Neuronal stem cell (in vitro differentiated cells): ENCODE data around the gene VWF.
A peak's percentile ranks its signal among the peaks of the same experiment; 100 is the strongest.

Experiments
- DNase-seq: peaks from one replicate; pipeline ENCODE4 v3.0.0-alpha.2; 2013; ENCODE audit warnings: low spot score
- H2AFZ ChIP-seq: one replicate; pipeline ENCODE4 v1.6.1; 2013; ENCODE audit warnings: mild to moderate bottlenecking, low read length, inconsistent platforms
- H2AK5ac ChIP-seq: 2 replicates; pipeline ENCODE4 v1.6.1; 2013; ENCODE audit warnings: low read depth, mild to moderate bottlenecking, inconsistent platforms, low read length, moderate library complexity, mixed read lengths
- H2BK120ac ChIP-seq: 2 replicates; pipeline ENCODE4 v1.6.1; 2013; ENCODE audit warnings: low read depth, mild to moderate bottlenecking, inconsistent platforms, low read length, moderate library complexity, mixed read lengths
- H2BK12ac ChIP-seq: one replicate; pipeline ENCODE4 v1.6.1; 2013; ENCODE audit warnings: low read length, inconsistent platforms
- H2BK15ac ChIP-seq: 2 replicates; pipeline ENCODE4 v1.6.1; 2013; ENCODE audit warnings: mild to moderate bottlenecking, low read length, inconsistent platforms, mixed read lengths
- H2BK5ac ChIP-seq: one replicate; pipeline ENCODE4 v1.6.1; 2013; ENCODE audit warnings: inconsistent platforms, mild to moderate bottlenecking, low read length, moderate library complexity
- H3K14ac ChIP-seq: one replicate; pipeline ENCODE4 v1.6.1; 2013; ENCODE audit warnings: low read length, inconsistent platforms
- H3K18ac ChIP-seq: 2 replicates; pipeline ENCODE4 v1.6.1; 2013; ENCODE audit warnings: low read length, inconsistent platforms
- H3K23ac ChIP-seq: 2 replicates; pipeline ENCODE4 v1.6.1; 2013; ENCODE audit warnings: low read depth, mild to moderate bottlenecking, mixed read lengths, low read length, inconsistent platforms; ENCODE audit not compliant: poor library complexity
- H3K27ac ChIP-seq: replicated peaks from 3 replicates; pipeline ENCODE4 v1.5.1; 2013; ENCODE audit warnings: low read length, inconsistent platforms
- H3K27me3 ChIP-seq, 3 experiments: 2 replicates each; pipeline ENCODE4 v1.6.1; 2013; ENCODE audit warnings: low read length in 3 of 3, mild to moderate bottlenecking in 2 of 3, inconsistent platforms in 1 of 3, low read depth in 1 of 3, mixed read lengths in 1 of 3, moderate library complexity in 1 of 3; ENCODE audit not compliant: control insufficient read depth in 3 of 3, insufficient read depth in 3 of 3
- H3K36me3 ChIP-seq, 2 donors: replicated peaks in 1 of 2; 2 replicates each; pipeline ENCODE4 v1.6.1; 2013; ENCODE audit warnings: low read length in 2 of 2; ENCODE audit not compliant: control insufficient read depth in 2 of 2, insufficient read depth in 2 of 2
- H3K4ac ChIP-seq: 2 replicates; pipeline ENCODE4 v1.6.1; 2013; ENCODE audit warnings: inconsistent platforms, mild to moderate bottlenecking, low read length, moderate library complexity
- H3K4me1 ChIP-seq, 2 donors: 1 replicate in 1 of 2; 2 replicates in 1 of 2; pipeline ENCODE4 v1.6.1; 2013; ENCODE audit warnings: low read length in 2 of 2, low read depth in 1 of 2; ENCODE audit not compliant: control insufficient read depth in 2 of 2, insufficient read depth in 1 of 2
- H3K4me2 ChIP-seq: one replicate; pipeline ENCODE4 v1.6.1; 2013; ENCODE audit warnings: mild to moderate bottlenecking, low read length, inconsistent platforms; ENCODE audit not compliant: insufficient read depth, poor library complexity, severe bottlenecking
- H3K4me3 ChIP-seq, 2 donors: 2 replicates each; pipeline ENCODE4 v1.5.1; 2013; ENCODE audit warnings: low read length in 2 of 2, mild to moderate bottlenecking in 2 of 2, inconsistent platforms in 1 of 2, moderate library complexity in 1 of 2
- H3K79me1 ChIP-seq: one replicate; pipeline ENCODE4 v1.6.1; 2013; ENCODE audit warnings: low read depth, mild to moderate bottlenecking, inconsistent platforms, low read length, moderate library complexity
- H3K9ac ChIP-seq: one replicate; pipeline ENCODE4 v1.6.1; 2013; ENCODE audit warnings: mild to moderate bottlenecking, low read depth, low read length, inconsistent platforms; ENCODE audit not compliant: poor library complexity
- H3K9me3 ChIP-seq, 2 donors: replicated peaks in 1 of 2; 2 replicates each; pipeline versions ENCODE3 to v1.6.1; 2013; ENCODE audit warnings: low read length in 2 of 2, mild to moderate bottlenecking in 2 of 2, inconsistent platforms in 1 of 2, low read depth in 1 of 2, mixed read lengths in 1 of 2, moderate library complexity in 1 of 2; ENCODE audit not compliant: control insufficient read depth in 2 of 2, insufficient read depth in 1 of 2
- H4K8ac ChIP-seq: one replicate; pipeline ENCODE4 v1.6.1; 2013; ENCODE audit warnings: low read depth, mild to moderate bottlenecking, inconsistent platforms, low read length, moderate library complexity
- H4K91ac ChIP-seq: one replicate; pipeline ENCODE4 v1.6.1; 2013; ENCODE audit warnings: low read length, low read depth, mild to moderate bottlenecking, inconsistent platforms; ENCODE audit not compliant: poor library complexity
- WGBS, 2 donors: extraction: QIAGEN DNeasy Blood & Tissue Kit; methylation state at CpG; one replicate each; pipeline ENCODE4 v1.1.7; 2013; ENCODE audit warnings: missing lambda C conversion rate in 2 of 2, mixed read lengths in 1 of 2; ENCODE audit not compliant: insufficient read length in 2 of 2, insufficient replicate concordance in 1 of 2; ENCODE audit errors: extremely low coverage in 2 of 2; 5-methylcytosine and 5-hydroxymethylcytosine counted together

The VWF gene

DNA sequence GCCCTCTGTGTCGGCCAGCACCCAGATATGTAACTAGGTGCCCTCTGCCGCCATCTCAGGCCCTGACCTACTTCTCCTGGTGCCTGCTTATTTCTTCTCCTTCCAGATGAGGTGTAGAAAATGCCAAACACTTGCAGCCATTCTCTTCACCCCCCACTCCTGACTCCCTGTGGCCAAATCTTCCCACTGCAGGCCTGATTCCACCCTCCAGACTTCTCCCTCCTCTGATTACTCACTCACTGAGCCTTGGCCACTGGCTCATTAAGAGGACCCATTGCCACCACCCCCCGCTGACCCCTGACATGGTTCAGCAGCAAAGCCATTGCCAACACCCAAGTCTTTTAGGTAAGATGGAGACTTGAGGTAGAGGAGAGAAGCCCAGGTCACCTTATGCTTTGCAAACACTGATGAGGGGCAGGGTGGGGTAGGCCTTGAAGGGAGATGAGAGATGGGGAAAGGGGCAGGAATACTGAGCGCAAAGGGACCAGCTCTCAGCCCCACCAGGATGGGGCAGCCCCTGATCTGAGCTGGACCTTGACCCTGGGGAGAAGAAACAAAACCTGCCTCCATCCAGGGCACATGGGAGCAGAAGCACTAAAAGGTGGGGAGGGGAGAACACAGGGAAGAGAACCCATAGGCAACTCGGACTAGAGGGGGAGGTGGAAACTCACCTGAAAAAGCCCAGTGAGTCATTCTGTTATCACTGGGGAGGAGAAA lies 154.3 kb downstream of the VWF start:
- no peak for DNase-seq
- Histone ChIP-seq H3K4me2 (no peak overlapping the region), H2BK15ac (no peak overlapping the region), H3K27ac (no peak overlapping the region), H3K14ac (peak overlapping the region; percentile 25), H4K8ac (no peak overlapping the region), H4K91ac (no peak overlapping the region), H3K23ac (no peak overlapping the region), H2BK12ac (no peak overlapping the region), H3K9ac (no peak overlapping the region), H3K27me3 (peaks cover 0 to 10% (median 0%) of the 10 kb centered on the region in 3 experiments), H2AFZ (no peak overlapping the region), H3K4me1 (peaks cover 0 to 9% of the 10 kb centered on the region in 2 donors), H3K79me1 (no peaks in the 10 kb centered on the region), H3K4ac (no peak overlapping the region), H3K18ac (no peak overlapping the region), H3K36me3 (no peaks in the 10 kb centered on the region), H2BK120ac (no peak overlapping the region), H2AK5ac (no peak overlapping the region), H3K4me3 (no peak overlapping the region), H3K9me3 (no peaks in the 10 kb centered on the region), H2BK5ac (no peak overlapping the region)
- WGBS, 2 donors, result no CpG with 5 or more reads among the region's 5 CpGs

DNA sequence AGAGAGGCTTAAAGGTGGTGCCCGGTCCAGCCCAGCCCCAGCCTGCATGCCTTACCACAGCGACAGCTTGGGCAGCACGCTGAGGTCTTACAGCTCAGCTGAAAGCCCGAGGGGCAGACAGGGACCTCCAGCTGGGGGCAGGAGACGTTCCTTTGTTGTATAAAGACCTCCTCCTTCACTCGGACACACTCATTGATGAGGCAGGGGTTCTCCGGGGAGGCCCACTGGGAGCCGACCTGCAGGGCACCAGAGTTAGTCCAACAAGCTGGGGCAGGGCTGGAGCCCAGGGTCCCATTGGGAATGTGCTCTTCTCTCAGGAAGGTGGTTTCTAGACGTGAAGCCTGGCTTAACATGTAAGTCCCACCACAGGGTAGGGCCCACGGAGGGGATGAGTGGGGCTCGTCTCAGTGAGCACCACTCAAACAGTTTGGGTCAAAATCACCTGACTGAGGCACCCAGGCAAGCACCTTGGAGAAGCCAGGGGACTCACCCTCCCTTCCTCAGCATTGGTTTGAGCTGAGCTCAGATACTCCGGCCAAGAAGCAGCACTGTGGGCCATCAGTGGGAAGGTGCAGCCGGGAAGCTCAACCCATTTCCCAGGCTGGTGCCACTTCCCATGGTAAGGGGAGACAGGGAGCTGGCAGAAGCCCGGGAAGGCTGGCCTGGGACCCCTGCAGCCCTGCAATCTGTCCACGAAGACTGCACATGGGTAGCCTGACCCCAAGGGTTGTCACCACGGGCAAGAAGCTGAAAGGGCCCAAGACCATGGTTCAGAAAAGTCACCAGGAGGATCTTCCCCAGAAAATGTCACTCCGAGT lies 155.1 kb downstream of the VWF start:
- H4K91ac ChIP-seq, result no peak overlapping the region
- no peak overlapping the region for H4K8ac ChIP-seq
- no peak overlapping the region for H2BK120ac ChIP-seq
- H3K23ac ChIP-seq, result no peak overlapping the region
- H3K4ac ChIP-seq, result no peak overlapping the region
- no peak overlapping the region for H3K27ac ChIP-seq
- H2BK15ac ChIP-seq, result peak overlapping the region; percentile 12
- H3K4me1 ChIP-seq, result peaks cover 0 to 13% of the 10 kb centered on the region in 2 donors
- H3K36me3 ChIP-seq, result no peaks in the 10 kb centered on the region
- no CpG with 5 or more reads among the region's 17 CpGs for WGBS, 2 donors
- peak overlapping the region; percentile 25 for H2BK5ac ChIP-seq
- H3K79me1 ChIP-seq, result no peaks in the 10 kb centered on the region
- no peak overlapping the region for H3K4me2 ChIP-seq
- H3K14ac ChIP-seq, result no peak overlapping the region
- no peak overlapping the region for H2BK12ac ChIP-seq
- H3K4me3 ChIP-seq, result no peak overlapping the region
- no peak overlapping the region for H2AK5ac ChIP-seq
- H3K9me3 ChIP-seq, result no peaks in the 10 kb centered on the region
- no peak overlapping the region for H3K9ac ChIP-seq
- no peak for DNase-seq
- peaks cover 0 to 16% (median 0%) of the 10 kb centered on the region in 3 experiments for H3K27me3 ChIP-seq
- H2AFZ ChIP-seq, result no peak overlapping the region
- peak overlapping the region; percentile 59 for H3K18ac ChIP-seq

- Histone ChIP-seq H3K4me3 (no peak overlapping the region), H2BK12ac (no peak overlapping the region), H4K8ac (no peak overlapping the region), H2BK5ac (no peak overlapping the region), H3K79me1 (no peaks in the 10 kb centered on the region), H2BK15ac (no peak overlapping the region), H3K14ac (peak overlapping the region; percentile 10), H4K91ac (no peak overlapping the region), H3K9ac (no peak overlapping the region), H3K4me2 (no peak overlapping the region), H3K9me3 (no peaks in the 10 kb centered on the region), H2AK5ac (no peak overlapping the region), H3K27ac (no peak overlapping the region), H2AFZ (no peak overlapping the region), H3K18ac (no peak overlapping the region), H3K36me3 (no peaks in the 10 kb centered on the region), H2BK120ac (no peak overlapping the region), H3K4me1 (peaks cover 0 to 13% of the 10 kb centered on the region in 2 donors), H3K4ac (no peak overlapping the region), H3K23ac (no peak overlapping the region), H3K27me3 (peaks cover 0 to 16% (median 0%) of the 10 kb centered on the region in 3 experiments)
- no peak for DNase-seq
- WGBS, 2 donors, result no CpG with 5 or more reads among the region's 17 CpGs
Measured at GRCh38 chr12:5967645-5968415, 156.6 kb downstream of the VWF start.
